ENCODE data around the gene LCK. TPM values are rescaled to one million over a fixed set of nuclear protein-coding genes. Genes with fewer than 3 reads are reported as not detected.

Gene LCK
- total and polyA plus RNA-seq, 9 of the 15 experiments (the other 6 are each of a cell fraction or from before 2014, with no cell fraction given), result 0.04 to 0.47 (median 0.13) TPM; not detected in 6

- no peak overlapping the region for H3K4me3 ChIP-seq
- H3K36me3 ChIP-seq (ENCODE audit: control insufficient read depth, insufficient read depth, low read length), result peaks cover 60% of the 10 kb centered on the region
- peaks cover 3% of the 10 kb centered on the region; the same call in 1 of the 2 replicates for H4K20me1 ChIP-seq (replicated peaks; ENCODE audit: control insufficient read depth, insufficient read depth, low read length)
- H3K27ac ChIP-seq (ENCODE audit: extremely low read depth, low read depth, low read length), result no peak overlapping the region
- H3K4me2 ChIP-seq (ENCODE audit: insufficient read depth, low read length), result no peak overlapping the region
- H3K9me3 ChIP-seq (replicated peaks; ENCODE audit: control insufficient read depth, insufficient read depth, low read depth, low read length), result no peaks in the 10 kb centered on the region
- H3K79me2 ChIP-seq (ENCODE audit: control insufficient read depth, insufficient read depth, low read length), result peaks cover 39% of the 10 kb centered on the region
- peaks cover 0 to 1% of the 10 kb centered on the region in 2 experiments; a peak in 1 of 5 replicates for H3K4me1 ChIP-seq (replicated peaks in 1 of 2; ENCODE audit: control insufficient read depth in 2 of 2, insufficient read depth in 2 of 2, low read length in 2 of 2)
- no peaks in the 10 kb centered on the region for H3K27me3 ChIP-seq (ENCODE audit: control insufficient read depth in 2 of 2, insufficient read depth in 2 of 2, low read length in 2 of 2)
- no peak for DNase-seq (ENCODE audit: extremely low read depth in 1 of 4, low spot score in 3 of 4)
- CTCF ChIA-PET (ENCODE audit: low intra/inter-chr PET ratio), result interaction anchor here (1.6 kb wide), 1 partner anchor 102 kb away, joined by 9 read pairs; no protein-coding TSS in a partner anchor
- TF ChIP-seq, protein P1, sequence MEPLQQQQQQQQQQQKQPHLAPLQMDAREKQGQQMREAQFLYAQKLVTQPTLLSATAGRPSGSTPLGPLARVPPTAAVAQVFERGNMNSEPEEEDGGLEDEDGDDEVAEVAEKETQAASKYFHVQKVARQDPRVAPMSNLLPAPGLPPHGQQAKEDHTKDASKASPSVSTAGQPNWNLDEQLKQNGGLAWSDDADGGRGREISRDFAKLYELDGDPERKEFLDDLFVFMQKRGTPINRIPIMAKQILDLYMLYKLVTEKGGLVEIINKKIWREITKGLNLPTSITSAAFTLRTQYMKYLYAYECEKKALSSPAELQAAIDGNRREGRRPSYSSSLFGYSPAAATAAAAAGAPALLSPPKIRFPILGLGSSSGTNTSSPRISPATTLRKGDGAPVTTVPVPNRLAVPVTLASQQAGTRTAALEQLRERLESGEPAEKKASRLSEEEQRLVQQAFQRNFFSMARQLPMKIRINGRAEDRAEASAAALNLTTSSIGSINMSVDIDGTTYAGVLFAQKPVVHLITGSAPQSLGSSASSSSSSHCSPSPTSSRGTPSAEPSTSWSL (CRISPR knock-in tag; IDR thresholded peaks at IDR 0.05; ENCODE audit: borderline replicate concordance), result no peak
- TF ChIP-seq MYNN (IDR thresholded peaks at IDR 0.05), result no peak
- TF ChIP-seq MYNN (CRISPR knock-in tag; IDR thresholded peaks at IDR 0.05), result no peak
- TF ChIP-seq DNMT1 (IDR thresholded peaks at IDR 0.05), result no peak
- no peak for TF ChIP-seq DMBX1 (CRISPR knock-in tag; IDR thresholded peaks at IDR 0.05; ENCODE audit: borderline replicate concordance)
- TF ChIP-seq CTBP1 (IDR thresholded peaks at IDR 0.05; ENCODE audit: borderline replicate concordance), result 0 out of 2 replicates have a peak, but pooled peaks have one; percentile 5
- no peak for TF ChIP-seq ZZZ3 (IDR thresholded peaks at IDR 0.05)
- TF ChIP-seq KLF10 (CRISPR knock-in tag; IDR thresholded peaks at IDR 0.05), result no peak
- TF ChIP-seq, protein P2, sequence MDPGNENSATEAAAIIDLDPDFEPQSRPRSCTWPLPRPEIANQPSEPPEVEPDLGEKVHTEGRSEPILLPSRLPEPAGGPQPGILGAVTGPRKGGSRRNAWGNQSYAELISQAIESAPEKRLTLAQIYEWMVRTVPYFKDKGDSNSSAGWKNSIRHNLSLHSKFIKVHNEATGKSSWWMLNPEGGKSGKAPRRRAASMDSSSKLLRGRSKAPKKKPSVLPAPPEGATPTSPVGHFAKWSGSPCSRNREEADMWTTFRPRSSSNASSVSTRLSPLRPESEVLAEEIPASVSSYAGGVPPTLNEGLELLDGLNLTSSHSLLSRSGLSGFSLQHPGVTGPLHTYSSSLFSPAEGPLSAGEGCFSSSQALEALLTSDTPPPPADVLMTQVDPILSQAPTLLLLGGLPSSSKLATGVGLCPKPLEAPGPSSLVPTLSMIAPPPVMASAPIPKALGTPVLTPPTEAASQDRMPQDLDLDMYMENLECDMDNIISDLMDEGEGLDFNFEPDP (CRISPR knock-in tag; IDR thresholded peaks at IDR 0.05), result no peak
- TF ChIP-seq XRCC5 (IDR thresholded peaks at IDR 0.05; ENCODE audit: low read depth, low read length), result peak; percentile 8; the same call in 1 of the 2 replicates
- in situ Hi-C loops (cut with MboI) (no loop called here), intact Hi-C loops (cut with micrococcal nuclease) (loop anchor here (2.0 kb wide), 2 partner anchors 94 to 102 kb away; partner anchors contain the start of genes EIF3I and TMEM234)
- no peaks in the 10 kb centered on the region for H3K9me1 ChIP-seq (ENCODE audit: control insufficient read depth, insufficient read depth, low read length)
- no peak for ATAC-seq
- POLR2A ChIA-PET, result interaction anchor here (0.6 to 4.1 kb wide), 7 partner anchors 11 to 446 kb away, joined by 3 to 37 read pairs (median 3); partner anchors contain the start of genes FAM167B and MARCKSL1
- 80% methylated on average over 3 of the region's 3 CpGs for WGBS (ENCODE audit: insufficient coverage, low coverage, missing lambda C conversion rate)
- no peak overlapping the region for H2AFZ ChIP-seq (ENCODE audit: low read depth, low read length)
- BruUV-seq (replicated peaks), result no TSS peak
- no peak for FAIRE-seq
- no peak overlapping the region for H3K9ac ChIP-seq (ENCODE audit: insufficient read depth in 1 of 2, low read depth in 2 of 2, low read length in 2 of 2)
Observed at GRCh38 chr1:32316903-32317277, 65.8 kb downstream of the LCK start.

All from K562 (cell line).